ENCODE data around the gene SETD1B.
A peak's percentile ranks its signal among the peaks of the same experiment; 100 is the strongest.
"Not testable (repeated sequence)": the region's sequence is repeated elsewhere in the genome, so short reads cannot be mapped to it uniquely, and the experiment has no call there.

Gene SETD1B

DNA sequence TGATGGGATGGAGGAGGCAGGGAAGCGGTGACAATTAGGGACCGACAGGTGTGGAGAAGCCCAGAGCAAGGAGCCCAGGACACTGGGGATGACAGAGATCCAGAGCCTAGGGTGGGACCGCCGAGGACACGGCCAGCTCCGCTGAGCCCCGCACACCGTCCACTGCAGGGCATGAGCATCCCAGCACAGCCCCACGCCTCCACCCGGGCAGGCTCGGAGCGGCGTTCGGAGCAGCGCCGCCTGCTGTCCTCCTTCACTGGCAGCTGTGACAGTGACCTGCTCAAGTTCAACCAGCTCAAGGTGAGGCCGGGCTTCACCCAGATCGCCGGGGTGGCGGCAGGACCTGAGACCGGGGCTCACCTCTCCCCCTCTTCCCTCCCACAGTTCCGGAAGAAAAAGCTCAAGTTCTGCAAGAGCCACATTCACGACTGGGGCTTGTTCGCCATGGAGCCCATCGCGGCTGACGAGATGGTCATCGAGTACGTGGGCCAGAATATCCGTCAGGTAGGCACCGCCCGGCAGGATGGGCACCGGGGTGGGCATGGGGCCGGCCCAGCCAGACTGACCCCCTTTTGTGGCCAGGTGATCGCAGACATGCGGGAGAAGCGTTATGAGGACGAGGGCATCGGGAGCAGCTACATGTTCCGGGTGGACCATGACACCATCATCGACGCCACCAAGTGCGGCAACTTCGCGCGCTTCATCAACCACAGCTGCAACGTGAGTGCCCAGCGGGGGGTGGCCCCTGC lies 23.7 kb downstream of the SETD1B start:
- no peak for DNase-seq

DNA sequence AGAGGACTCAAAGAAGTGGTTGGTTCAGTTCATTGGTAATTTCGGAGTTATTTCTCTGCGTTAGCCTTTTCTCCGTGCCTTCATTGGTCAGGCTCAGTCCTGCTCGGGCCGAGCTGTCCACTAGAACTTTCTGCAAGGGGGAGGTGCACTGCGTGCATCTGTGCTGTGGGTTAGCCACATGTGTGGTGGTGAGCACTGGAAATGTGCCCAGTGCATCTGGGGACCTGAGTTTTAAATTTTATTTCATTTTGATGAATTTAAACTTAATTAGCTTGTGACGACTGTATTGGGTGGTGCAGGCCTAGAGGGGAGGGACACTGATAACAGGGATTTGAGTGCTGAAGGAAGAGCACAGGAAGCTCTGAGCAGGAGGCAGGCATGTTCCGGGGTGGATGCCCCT lies 24.5 kb downstream of the SETD1B start:
- DNase-seq = no peak

DNA sequence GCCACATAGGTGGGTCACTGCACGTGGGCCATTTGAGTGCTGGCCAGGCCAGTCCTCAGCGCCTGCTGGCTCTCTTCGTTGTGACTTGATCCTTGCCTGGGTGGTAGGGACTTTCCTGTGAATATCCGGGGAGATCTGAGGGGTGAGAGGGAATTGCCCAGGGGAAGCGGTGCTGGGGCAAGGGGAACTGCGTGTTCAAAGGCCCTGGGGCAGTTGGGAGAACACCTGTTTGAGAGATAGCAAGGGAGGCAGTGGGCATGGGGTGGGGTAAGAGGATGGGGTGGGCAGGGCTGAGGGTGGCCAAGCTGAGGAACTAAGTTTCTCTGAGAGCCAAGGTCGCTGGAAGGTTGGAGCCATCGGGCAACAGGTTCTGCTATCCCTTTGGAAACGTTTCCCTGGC lies 25.0 kb downstream of the SETD1B start:
- DNase-seq = no peak

DNA sequence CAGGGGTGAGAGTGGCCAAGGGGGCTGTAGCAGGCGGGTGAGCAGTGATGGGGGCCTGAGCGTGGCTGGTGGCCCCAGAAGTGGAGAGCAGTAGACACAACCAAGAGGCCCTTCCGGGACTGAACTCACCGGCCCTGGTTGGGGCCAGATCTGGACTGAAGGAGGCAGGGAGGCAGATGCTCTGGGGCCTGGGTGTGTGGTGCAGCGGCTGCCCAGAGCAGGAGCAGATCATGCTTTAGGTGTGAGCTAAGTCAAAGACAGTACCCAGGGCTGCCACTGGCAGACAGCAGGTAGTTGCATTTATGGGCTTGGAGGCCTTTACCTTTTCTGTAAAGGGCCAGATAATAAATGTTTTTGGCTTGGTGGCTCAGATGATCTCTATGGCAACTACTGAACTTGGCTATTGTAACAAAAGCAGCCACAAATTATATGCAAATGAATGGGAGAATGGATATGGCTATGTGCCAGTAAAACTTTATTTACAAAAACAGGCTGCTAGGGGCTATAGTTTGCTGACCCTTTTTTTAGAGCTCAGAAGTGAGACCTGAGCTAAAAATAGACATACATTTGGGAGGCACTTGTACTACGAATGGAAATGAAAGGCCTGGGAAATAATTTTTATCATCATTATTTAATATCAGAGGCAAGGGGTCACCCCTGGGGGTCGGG lies 25.6 kb downstream of the SETD1B start:
- DNase-seq = no peak

DNA sequence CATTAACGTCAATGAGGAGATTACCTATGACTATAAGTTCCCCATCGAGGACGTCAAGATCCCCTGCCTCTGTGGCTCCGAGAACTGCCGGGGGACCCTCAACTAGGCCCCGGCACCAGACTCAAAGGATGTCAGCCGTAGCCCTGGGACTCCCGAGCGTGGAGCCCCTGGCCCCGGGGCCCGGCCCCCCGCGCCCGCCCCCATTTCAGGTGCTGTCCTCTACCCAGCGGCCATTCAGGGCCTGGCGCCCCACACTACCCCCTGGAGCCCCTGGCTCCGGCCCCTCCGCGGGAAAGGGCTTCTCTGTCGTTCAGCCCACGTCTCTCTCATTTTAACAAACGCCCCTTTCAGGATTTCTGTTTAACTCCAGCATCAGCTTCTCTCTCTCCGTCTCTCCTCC lies 26.3 kb downstream of the SETD1B start:
- DNase-seq = no peak

DNA sequence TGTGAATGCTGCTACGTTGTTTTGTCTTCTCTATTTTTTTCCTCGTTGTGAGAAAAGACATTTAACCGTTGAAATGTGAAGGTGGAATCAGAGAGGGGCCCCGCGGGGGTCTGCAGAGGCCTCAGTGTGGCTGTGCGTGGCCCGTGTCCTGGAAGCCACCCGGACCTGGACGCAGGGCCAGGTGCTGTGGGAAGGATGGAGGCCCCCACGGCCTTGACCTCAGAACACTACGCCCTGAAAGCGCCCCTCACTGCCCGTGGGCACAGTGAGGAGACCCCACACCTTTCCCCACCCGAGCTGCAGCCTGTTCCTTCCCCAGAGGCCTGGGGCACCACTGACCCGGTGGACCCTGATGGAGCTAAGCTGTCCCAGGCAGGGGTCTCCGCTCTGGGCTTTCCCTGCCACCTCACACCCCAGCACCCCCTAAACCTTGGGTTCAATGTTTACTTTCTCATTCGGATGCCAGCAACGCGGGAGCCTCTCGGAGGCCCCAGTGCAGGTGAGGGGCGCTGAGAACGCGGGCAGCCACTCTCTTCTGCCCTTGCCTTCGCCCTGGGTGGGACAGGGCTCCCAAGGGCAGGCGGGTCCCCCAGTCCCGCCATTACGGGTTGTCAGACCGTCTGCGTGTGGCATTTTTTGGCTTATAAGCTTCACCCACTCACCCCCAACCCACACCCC lies 26.9 kb downstream of the SETD1B start:
- no peak for DNase-seq

DNA sequence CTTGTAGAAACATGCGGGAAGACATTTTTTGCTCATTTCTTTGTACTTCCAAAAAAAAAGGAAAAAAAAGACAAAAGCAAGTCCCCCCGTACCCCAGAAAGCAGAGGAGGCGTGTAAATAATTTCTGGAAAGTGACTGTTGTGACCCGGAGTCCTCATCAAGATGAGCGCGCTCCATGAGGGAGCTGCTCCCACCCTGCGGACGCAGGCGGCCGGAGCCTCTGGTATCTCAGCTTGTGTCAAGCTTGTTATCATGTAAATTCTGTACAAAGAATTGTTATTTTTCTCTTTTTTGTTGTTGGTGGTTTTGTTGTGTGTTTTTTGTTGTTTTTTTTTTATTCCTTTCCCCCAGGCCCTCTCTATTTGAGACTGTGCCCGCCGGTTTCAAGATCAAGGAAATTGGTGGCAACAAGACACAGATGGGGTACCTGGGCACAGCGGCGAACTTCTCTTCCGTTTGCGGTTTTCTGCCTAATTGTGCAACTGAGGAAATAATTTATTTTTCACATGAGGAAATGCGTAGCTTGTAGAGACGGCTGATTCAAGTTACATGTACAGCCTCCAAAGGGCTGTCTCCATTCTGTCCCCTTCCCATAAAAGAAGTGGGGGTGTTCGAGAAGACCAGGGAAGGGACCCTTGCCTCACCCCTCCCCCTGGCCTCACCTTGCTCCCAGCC lies 27.9 kb downstream of the SETD1B start:
- DNase-seq = no peak

DNA sequence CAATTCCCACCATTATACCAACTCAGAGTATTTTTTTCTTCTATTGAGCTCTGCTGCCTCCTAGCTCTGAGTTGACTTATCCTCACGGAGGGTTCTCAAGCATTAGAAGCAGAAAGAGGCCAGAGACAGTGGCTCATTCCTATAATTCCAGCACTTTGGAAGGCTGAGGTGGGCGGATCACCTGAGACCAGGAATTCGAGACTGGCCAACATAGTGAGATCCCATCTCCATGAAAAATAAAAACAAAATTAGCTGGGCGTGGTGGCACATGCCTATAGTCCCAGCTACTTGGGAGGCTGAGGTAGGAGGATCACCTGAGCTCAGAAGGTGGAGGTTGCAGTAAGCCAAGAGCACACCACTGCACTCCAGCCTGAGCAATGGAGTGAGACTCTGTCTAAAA lies 33.9 kb downstream of the SETD1B start:
- DNase-seq = no peak

DNA sequence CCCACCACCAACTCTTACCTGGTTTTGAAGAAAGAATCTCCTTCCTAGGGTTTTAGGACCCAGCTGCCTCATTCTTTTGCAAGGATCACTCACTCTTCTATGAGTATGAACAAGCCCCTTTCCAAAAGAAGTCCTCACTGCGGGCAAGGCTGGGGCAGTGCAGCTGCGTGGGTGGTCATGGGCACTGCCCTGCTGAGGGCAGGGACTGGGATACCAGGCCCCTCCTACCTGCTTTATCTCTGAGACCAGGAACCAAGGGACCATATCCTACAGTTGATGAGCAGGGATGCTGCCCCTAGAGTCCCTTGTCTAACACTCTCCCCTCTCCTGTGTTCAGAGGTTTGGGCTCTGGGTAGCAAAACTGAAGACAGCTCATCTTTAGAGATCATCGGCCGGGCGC lies 34.3 kb downstream of the SETD1B start:
- no peak for DNase-seq

DNA sequence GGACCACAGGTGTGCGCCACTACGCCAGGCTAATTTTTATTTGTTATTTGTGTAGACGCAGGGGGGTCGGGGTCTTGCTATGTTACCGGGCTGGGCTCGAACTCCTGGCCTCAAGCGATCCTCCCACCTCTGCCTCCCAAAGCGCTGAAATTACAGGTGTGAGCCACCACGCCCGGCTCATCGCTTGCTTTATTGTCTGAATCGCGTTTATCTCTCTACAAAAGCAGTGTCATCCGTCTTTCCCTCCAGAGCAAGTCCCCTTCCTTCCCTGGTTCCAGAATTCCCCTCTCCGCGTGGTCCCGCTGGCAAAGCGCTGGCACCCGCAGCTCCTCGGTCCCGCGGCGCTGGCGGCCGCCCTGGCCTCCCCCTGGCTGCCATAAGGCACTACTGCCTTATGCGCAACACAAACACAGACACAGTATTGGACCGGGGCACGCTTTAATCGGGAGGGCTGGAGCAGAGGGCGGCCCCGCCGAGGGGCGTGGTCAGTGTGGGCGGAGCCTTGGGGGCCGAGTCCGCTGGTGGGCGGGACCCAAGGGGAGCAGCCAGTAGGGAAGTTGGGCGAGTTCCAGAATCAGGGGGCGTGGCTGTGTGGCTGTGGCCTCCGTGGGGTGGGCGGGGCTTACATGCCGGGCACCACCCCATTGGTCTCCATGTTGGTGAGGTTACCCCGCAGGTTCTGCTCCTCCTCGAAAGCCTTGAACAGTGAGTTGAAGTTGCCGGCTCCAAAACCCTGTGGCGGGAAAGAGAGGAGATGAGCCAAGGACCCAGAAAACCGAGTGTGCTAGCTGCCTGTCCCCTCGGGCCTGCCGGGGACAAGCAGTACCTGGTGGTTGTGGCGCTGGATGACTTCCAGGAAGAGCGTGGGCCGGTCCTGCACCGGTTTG lies 35.5 kb downstream of the SETD1B start:
- peak; percentile 99 for DNase-seq

DNA sequence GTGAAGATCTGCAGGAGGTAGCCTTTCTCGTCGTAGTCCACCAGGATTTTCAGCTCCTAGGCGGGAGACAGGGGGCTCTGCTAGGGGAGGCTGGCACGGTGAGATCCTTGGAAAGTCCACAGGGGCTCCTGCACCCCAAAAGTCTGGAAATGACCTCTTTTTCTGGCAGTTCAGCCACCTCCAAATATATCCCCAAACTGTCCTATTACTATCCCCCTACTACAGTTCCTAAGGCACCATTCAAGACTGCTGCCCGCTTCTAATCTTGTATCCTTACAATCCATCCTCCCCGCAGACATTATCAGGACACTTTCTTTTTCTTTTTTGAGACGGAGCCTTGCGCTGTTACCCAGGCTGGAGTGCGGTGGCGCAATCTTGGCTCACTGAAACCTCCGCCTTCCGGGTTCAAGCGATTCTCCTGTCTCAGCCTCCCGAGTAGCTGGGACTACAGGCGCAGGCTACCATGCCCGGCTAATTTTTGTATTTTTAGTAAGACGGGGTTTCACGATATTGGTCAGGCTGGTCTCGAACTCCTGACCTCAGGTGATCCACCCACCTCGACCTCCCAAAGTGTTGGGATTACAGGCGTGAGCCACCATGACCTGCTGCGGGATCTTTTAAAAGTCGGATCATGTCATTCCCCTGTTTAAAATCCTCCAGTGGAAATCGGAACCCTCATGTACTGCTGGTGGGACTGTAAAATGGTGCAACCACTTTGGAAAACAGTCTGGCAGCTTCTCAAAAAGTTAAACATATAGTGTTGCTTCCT lies 36.4 kb downstream of the SETD1B start:
- DNase-seq = no peak

DNA sequence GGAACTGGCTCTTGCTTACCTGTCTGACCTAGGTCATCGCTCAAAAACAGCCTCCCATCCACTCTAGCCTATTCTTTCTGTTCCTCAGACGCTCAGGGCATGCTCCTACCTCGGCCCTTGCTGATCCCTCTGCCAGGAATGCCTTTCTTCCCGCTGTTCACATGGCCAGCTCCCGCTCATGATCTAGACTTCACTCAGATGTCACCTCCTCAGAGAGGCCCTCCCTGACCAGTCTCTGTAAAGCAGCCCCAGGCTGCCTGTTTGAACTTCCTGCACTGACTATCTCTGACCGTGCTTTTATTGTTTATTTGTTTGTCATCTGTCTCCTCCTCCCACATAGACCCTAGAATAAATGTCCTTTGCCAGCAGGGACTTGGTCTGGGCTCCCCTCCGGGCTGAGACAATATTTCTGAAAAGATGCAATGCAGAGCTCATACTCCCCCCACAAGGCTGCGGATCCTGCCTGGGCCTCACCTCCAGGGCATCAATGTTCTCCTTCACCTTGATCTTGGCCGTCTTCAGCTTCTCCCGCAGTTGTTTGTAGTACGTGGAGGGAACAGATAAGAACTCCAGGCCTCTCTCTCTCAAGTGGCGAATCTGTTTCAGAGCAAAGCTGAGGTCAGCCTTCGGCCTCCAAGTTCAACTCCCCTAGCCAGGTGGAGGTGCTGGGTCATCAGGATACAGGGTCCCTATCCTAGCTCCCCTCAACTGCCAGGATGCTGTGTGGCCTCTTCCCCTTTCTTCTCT lies 39.6 kb downstream of the SETD1B start:
- DNase-seq = no peak

DNA sequence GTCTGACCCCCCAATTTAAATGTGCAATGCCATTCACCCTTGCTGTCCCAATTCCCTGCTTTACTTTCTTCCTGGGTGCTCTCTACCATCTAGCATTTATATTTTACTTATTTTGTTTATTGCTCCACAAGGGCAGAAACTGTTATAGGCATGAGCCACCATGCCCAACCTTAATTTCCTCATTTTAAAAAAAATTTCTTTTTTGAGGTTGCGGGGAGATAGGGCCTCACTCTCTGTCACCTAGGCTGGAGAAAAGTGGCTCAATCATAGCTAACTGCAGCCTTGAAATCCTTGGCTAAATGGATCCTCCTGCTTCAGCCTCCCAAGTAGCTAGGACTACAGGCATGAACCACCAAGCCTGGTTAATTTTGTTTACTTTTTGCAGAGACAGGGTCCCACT lies 41.9 kb downstream of the SETD1B start:
- DNase-seq = no peak

DNA sequence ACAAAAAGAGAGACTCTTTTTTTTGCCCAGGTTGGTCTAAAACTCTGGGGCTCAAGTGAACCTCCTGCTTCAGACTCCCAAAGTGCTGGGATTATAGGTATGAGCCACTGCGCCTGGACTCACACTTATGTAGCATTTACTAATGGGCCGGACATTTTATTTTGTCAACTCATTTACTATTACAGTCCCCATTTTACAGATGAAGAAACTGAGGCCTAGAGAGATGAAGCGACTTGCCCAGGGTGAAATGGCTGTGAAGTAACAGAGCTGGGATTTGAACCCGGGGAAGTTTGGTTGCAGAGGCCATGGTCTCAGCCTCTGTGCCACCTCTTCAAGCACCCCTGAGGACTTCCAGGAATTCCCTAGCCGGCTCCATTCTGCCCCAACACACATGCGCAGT lies 45.4 kb downstream of the SETD1B start:
- DNase-seq = no peak

DNA sequence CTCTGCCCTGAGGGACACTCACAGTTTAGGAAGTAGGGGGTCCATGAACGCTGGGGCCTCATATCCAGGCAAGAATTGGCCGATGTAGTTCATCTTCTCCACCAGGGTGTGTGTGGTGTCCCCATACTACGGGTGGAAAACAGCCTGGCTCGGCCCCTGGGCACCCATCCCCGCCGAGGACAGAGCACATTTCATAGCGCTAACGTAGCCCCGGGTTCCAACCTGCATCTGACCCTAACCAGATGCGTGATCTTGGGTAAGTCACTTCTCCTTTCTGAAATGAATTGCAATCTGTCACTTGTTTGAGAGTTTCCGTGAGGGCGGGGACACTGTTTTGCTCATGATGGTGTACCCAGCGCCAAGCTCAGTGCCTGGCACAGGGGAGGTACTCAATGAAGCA lies 45.9 kb downstream of the SETD1B start:
- DNase-seq = no peak

DNA sequence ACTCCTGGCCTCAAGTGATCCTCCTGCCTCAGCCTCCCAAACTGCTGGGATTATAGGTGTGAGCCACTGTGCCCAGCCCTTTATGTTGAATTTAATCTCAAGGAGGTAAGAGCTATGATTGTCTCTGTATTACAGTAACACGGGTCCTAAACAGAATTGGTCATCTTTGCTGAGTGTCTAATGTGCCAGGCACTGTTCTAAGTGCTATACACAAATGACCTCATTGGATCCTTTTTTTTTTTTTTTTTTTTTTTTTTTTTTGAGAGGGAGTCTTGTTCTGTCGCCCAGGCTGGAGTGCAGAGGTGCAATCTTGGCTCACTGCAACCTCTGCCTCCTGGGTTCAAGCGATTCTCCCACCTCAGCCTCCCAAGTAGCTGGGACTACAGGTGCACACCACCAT lies 48.6 kb downstream of the SETD1B start:
- not testable (repeated sequence) for DNase-seq

DNA sequence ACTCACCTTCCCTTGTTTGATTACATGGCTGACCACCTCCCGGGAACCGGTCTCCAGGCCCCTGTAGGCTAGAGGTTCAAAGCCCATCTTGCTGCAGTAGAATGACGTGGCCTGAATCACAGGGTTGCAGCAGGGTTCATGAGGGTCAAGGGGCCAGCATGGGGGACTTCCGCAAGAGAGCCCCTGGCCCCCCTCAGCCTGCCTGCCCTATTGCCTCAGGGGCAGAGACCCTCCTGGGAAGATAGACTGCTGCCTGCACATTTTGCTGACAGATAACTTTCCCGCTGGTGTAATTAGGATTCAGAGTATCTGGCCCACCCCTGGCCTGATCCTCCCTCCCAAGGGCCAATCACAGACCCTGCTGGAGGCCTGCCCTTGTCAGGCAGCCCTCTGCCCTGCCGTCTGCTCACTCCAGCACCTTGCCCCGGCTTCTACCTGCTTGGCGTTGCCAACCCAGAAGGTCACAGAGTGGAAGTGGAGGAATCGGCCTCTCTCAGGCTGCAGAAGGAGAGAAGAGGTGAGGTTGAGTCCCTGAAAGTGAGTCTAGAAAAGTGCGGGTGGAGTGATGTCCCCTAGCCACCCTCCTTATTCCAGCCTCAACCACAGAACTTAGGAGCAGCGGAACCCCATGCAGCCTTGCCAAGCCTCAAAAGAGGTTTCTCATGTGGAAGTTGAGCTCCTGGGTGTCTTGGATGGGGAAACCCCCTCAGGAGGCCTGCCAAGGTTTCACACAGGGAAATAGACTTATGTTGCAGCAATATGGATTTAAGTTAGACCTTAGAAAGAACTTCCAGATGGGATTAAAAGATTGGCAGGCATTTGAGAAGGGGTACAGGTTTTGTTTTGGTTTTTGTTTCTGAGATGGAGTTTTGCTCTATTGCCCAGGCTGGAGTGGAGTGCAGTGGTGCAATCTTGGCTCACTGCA lies 53.8 kb downstream of the SETD1B start:
- peak; percentile 37 for DNase-seq

DNA sequence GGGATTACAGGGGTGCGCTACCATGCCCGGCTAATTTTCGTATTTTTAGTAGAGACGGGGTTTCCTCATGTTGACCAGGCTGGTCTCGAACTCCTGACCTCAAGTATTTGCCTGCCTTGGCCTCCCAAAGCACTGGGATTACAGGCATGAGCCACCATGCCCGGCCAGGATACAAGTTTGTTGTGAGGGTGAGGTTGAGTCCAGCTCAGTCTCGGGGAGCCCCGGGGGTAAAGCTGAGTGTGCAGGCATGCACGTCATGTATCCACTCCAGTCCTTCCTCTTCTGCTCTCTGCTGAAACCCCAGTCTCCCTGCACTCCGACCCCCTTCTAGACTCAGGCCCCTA lies 54.5 kb downstream of the SETD1B start:
- no peak for DNase-seq

DNA sequence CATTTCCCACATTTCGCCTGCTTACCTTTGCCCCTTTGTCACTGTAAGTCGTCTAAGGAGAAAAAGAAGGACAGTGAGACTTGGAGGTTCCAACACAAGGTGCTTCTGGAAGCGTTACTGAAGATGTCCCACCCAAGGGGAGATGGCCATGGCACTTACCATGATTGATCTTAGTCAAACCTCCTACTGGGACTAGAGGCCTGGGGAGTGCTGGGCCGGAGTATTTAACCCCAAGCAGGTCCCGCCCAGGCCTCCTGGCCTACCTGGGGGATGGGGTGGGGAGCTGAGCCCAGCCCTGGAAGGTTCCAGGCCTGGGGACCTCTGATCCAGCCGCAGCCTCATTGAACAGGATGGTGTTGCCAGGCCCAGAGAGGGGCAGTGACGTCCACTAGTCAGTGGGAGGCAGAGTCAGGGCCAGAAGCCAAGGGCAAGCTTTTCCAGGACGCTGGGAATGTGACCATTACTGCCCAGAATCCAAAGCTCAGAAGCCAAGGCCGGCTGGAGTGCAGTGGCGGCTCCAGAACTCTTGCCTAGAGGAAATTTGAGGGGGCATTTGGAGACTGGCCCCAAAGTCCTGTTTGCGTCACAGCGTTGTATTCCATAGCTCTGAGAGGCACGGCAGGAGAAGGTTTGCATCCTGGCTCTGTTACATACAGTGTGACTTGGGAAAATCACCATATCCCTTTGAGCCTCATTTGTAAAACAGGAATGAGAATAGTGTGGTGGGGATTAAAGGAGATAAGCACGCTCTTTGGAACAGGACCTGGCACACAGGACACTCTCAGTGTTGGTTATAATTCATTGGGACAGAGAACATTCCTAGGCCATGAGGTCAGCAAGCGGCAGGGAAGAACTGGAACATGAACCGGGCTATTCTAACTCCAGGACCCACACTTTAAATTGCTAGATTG lies 55.1 kb downstream of the SETD1B start, which contains the start of gene HPD:
TSS of gene HPD (minus strand) at position 198 of the 911 bp plus-strand sequence. CDS start at position 162, 36 bp downstream.
- no peak for DNase-seq
